Stimulated activated CD4-positive, alpha-beta T cell treated with anti-CD3 and anti-CD28 coated beads, TNF-alpha, amount 100 ng/mL, for 48 hours (primary cell): ENCODE data around the gene ERH.

Source experiments
- DNase-seq, 3 donors: peaks; one replicate each; pipeline ENCODE4 v3.0.0-alpha.2; 2020; ENCODE audit warnings: low read depth in 3 of 3

ERH gene

DNA sequence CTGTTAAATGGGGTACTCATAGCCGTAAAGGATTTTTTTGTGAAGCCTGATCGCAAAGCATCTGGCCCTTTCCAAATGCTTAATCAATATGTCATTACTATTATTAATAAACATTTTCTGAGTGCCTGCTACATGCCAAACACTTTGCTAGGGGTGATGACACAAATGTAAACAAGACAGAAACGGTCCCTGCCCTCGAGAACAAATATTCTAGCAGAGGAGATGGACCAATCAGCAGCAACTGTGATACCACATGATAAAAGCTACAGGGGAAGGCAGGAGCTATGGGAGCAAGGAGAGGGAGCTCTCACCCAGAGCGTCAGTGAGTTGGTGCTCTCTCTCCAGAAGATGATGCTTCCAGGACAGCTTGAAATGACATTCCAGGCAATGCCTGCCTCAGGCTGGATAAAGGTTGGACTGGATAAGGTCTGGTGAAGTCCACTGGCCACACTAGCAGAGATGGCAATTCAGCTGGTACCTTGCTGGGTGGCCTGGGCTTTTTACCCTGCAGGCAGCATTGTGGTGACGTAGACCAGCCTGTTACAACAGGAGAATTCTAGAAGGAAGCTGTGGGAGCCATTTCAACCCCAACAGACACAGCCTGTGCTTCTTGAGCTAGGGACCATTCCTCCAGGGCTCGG is 41.1 kb downstream of the ERH start:
- no peak for DNase-seq

DNA sequence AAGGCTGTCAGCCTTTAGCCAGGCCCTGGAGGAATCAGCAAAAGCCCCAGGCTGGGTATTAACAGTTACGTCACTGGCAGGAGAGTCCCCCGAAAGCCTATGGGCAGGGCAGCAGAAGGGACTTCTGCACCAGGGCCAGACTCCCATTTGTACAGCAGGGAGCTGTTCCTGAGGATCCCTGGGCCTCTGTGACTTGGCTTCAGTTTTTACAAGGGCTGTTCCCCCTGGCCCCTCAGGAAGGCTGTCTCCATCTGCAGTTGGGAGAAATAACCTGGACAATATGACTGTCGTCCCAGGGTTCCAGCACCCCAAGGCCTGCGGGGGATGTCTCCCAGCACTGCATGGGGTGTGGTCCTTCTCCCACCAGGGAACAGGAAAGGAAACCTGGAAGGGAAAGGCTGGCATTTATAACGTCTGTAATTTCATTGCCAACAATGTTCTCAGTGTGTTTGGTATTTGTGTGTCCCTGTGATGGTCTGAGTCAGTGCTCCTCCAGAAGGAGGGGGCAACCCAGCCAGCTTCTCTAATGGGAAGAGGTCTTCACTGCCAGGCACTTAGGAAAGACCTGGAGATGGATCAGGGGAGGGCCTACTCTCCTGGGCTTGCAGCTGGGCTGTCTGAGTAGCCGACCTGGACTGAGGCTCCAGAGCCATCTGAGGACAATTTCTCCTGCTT is 42.4 kb downstream of the ERH start:
- DNase-seq = no peak

DNA sequence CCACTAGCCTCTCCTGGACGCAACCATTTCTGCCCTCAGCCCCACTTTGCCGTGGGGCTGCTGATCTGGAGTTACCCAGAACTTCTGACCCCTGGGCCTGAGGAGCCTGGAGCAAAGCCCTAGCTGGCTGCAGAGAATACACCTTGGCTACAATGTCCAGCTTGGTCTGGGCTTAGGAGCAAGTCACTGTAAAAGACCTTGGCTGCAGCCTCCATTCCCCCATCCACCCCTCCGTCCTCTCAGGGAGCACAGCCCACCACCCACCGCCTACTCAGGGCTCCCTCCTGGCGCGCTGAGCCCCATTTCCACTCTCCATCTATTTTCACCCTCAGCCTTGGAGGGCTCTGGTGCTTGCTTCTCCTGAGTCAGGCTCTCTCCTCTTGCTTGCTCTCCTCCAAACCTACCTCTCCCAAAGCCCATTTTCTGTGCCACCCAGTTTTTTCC is 42.9 kb downstream of the ERH start:
- no peak for DNase-seq

DNA sequence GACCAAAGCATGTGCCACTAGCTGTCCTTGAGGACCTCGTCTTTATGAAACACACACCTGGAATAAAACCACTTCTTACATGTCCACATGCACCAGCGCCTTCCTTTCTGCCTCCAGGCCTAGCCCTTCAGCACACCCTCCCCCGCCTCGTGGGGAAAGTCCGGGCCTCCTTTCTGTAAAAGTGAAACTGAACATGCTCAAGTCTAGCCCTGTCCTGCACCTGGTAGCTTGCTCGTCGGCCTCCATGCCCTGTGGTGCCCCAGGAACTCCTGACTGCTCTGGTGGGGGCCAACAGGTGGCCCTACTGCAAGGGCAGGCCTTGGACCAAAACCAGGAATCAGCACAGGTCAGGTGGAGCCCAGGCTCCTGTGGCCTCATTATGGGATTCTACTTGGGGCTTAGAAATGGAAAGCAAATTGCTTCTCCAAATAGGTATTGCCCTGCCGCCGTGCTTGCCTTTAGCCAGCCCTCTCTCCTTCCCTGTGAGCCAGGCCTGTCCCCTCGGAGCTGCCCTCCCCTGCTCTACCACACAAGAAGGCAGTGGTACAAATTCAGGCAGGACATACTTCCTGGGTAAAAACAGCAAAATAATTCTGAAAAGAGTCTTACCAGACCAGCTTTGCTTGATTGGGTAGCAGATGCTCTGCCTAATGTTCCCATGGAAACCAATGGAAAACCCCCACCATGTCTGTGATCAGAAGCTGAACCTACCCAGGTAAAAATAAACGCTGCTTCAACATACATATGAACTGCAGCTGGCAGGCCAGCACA is 43.5 kb downstream of the ERH start:
- peak; percentile 44 to 62 (median 60) for DNase-seq

DNA sequence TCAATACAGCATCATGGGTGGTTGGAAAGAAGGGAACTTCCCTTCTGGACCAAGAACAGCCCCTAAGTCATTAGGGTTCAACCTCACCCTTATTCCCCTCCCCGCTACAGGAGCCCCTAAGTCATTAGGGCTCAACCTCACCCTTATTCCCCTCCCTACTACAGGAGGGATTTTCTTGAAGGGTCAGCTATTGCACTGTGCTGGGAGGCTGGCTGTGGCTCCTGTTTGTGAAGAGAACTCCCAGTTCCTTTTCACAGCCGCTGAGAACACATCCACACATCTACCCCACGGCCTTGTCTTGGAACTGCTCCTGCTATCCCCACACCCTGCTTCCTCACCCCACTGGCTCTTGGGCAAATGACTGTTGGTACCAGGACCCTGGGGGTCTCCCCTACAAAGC is 44.9 kb downstream of the ERH start:
- no peak for DNase-seq

DNA sequence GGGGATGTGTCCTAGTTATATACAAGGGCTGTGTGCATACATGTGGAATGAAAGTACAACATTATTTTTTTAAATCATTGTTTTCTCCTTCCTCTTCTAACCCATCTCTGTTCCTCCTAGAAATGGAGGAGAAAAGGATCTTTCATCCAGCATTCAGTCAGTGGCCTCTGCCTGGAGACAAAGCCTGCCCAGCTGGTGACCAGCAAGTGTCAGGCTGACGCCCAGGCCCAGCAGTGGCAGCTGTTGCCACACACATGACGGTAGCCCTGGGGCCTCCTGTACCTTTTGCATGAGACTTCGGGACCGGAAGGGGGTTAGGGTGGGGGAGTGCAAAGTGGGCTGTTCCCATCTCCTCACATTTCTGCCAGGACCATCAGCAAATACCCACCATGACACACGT is 46.2 kb downstream of the ERH start:
- DNase-seq = no peak

DNA sequence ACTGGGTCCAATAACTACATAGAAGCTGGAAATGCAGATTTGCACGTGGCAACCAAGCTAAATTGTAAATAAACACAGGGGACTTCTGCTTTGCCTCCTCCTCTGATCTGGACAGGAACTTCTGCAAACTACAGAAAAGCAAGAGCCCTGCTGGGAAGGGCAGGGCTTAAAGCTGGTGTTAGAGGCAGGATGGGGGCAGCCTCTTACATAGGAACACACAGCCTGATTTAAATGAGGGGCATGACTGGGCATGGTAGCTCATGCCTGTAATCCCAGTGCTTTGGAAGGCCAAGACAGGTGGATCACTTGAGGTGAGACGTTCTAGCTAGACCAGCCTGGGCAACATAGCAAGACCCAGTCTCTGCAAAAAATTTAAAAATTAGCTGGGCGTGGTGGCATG is 46.7 kb downstream of the ERH start:
- DNase-seq = no peak

DNA sequence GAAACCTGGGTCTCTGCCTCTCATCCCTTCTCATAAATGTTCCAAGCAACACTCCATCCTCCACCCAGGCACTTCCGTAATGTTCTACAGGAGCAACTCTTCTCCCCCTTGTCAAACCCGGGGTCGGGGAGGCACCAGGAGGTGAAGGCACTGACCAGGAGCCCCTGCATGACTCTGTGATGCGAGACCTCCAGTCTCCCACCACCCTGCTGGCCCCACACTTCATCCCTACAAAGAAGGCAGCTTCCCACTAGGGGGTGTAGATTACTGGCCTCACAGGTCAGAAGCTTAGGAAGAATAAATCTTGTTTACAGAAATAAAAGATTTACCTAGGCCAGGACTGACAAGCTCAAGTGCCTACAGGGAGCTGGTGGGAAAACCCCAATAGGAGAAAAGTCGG is 47.2 kb downstream of the ERH start:
- no peak for DNase-seq

DNA sequence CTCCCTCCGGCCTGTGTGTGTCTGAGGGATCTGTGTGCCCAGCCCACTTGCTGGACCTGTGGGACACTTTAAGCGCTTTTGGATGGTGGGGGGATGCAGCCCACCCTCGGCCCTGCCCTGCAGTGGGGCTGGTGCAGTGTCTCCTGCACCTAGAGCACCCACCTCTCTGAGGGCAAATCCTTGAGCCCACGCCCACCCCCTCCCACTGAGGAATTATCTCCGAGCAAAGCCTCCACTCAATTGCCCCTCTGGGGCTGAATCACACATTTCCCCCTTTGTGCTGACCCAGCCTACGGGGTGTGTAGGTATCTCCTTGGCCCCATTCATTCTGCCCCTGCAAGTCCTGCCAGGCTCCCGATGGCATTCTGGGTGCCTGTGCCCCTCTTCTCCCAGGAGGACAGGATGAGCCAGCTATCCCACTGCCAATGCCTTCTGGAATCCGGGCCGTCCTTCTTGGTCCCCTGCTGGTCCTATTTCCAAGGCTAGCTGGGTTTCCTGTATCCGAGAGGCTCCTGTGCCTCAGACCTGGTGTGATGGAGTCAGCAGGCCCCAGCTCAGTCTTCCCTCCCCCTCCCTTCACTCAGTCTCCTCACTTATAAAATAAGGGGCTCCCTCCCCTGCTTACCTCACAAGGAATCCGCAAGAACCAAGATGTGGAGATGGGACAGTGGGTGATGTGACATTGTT is 48.9 kb downstream of the ERH start:
- DNase-seq = no peak

DNA sequence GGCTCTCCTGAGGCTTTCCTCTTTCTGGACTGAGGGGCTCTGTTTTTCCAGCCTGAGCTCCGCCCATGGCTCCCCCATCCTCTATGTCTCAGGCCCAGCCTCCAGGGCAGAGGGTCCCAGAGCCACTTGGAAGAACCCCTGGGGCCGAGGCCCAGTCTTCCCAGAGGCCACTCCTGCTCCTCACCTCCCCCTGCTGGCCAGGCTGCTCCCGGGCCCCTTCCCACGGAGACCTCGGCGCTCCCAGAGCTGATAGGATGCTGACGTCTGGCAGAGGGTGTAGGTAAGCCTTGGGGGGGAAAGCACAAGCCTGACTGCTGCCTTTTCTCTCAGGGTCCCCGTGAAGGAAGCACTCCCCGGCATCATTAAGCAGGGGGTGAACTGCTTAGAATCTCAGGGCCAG is 51.4 kb downstream of the ERH start:
- no peak for DNase-seq

DNA sequence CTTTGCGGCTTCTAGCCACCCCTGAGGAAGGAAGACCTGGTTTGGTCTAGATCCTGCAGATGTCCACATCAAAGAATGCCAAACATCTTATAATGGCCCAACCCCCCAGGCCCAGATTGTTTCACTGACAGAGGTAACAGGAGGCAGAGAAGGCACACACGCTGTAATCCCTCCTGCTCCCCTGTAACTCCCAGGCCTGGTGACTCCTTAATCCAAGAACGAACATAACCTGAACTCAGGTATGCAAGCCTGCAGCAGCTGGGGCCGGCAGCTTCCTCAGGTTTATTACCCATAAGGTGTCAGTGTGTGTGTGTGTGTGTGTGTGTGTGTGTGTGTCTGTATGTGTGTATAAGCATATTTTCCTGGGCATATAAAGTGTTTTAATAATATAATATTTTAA is 52.7 kb downstream of the ERH start:
- DNase-seq = no peak

DNA sequence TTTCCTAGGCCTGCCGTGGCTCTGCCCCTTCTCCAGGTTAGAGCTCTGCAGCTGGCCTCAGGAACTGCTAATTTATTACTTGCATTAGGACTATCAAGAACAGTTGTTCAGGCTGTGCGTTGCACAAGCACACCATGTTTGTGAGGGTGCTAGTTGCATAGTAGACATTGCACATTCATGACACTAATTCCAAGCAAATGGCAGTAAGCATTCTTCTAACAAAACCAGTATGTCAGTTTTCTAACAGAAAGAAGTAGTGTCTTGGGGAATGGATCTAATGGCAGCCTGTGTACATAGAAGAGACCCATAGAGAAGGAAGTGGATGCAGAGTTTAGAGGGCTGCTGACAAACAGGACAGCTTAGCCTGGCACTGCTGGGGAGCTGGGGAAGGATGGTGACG is 53.9 kb downstream of the ERH start:
- no peak for DNase-seq

DNA sequence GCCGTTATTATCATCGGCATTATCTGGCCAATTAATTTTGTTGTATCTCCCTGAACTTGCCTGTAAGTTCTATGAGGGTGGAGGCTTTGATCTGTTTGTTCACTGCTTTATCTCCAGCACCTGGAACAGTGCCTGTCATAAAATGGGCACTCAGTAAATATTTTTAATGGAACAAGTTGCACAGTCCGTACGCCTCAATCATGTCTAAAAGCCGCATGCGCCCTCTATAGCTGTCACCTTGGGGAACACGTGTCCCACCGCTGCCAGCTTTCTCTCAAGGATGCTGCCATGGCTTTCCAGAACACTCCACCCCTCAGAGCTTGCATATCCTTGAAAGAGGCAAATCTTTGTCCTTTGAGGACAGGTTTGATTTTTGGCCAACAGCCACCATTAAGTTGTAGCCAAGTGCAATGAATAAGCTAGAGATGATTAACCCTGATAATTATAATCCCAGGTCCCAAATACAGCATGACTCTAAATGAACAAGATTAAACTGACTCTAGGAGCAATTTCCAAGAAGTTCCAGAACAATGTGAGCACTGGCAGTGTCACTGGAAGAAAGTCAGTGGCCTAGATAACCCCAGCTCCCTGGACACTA is 55.1 kb downstream of the ERH start:
- no peak for DNase-seq

DNA sequence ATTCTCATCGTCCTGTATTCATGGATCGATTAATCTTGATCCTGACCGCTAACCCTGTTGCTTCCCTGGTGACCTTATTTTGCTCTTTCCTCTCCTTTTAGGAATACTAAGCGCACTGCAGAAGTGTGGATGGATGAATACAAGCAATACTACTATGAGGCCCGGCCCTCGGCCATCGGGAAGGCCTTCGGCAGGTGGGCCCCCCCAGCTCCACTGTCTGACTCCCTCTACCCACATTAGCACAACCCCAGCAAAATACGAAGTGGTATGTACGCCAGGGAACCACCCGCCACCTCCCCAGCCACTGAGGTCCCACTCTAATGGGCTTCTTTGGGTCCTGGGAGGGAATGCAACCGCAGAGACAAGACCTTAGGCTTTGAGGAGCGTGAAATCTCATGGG is 58.7 kb downstream of the ERH start:
- DNase-seq = no peak

DNA sequence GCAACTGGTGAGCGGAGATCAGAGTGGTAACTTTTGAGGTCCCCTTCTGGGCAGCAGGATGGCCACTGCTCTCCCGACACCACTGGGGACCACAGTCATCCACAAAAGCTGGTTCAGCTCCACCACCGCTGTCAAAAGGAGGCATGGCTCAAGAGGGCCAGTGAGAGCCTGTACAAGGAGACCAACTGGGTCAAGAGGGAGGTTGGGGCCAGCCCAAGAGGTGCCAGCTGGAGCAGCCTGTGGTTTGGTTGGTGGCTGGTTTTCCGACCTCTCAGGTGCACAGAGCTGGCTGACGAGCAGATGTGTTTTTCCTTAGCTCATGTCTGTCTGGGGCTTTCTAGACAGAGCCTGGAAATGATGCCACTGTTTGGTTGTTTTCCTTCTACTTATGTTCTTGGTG is 60.1 kb downstream of the ERH start:
- DNase-seq = no peak

DNA sequence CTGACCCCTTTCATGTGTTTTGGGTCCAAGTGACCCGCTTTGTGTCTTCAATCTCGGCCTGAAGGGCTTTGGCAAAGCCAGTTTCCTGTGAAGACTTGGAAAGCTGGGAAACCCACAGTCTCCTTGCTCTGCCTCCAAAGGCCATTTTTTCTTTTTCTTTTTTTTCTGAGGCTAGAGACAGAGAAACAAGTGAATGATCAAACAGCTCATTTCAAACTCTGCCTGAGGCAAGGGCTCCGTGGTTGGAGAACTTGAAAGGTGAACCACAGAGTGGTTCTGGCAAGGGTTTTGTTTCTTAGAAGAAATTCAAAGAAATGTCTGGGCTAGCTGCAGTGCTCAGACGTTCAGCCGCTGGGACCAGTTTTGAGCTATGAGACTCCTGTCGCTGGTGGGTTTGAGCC is 62.7 kb downstream of the ERH start:
- DNase-seq = no peak

DNA sequence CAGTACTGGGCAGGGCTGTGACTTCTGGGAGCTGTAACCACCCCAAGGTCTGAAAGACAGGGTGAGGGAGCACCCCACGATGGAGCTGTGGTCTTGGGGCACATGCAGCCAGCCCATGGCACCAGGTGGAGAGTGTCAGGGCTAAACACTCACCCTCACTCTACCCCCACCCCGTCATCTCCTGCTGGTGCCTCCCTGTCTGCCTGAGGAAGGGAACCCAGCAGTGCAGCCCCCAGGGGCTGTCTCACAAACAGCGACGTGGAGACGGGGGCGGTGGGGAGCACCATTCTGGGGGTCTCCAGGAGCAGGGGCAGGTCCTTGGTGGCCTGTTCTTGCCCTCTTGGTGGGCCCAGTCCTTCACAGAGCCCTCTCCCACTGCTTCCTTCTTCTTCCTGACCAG is 63.5 kb downstream of the ERH start:
- no peak for DNase-seq

DNA sequence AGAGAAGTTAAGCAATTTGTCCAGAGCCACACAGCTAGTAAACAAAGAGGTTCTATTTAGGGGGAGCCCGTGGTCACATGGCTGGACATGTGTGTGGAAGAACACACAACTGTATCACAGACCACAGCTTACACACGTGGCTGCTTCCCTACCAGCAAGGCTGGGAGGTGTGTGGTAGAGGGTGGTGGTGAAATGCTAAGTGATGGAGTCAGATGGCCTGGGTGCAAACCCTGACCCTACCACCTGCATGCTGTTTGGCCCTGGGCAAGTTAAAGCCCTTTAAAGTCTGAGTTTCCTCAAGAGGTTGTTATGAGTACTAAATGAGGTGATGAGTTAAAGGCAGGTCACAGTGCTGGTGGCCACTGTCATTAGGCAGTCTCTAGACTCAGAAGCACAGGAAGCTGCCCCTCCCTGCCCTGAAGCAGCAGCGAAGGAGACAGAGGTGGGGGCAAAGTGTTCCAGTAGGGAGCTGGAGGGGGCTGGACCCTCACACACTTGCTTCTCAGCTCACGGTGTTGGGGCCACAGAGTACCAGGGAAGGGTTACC is 64.2 kb downstream of the ERH start:
- DNase-seq = no peak

DNA sequence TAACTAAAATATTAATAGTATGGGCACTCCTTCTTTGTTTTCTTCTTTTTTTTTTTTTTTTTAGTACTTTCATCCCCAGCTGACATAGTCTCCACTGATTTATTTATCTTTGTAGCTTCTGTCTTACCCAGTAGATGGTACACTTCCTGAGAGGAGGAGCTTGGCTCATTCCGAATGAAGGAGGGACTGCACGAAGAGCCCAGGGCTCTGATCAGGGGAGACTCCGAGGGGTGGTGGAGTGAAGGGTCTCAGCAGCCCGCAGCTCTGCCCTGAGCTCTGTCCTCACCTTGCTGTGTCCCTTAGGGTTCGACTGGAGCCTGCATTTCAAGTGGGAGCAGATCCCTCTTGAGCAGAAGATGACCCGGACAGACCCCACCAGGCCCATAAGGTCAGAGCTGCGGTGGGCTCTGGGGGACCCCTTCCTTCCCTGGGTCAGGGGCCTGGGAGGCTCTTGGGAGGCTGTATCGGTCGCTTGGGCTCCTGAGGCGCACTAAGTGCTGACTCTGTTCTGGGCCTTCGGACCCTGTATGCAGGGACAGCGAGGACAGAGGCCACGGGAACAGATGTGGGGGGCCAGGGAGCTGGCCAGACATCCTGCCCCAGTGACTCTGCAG is 65.2 kb downstream of the ERH start:
- DNase-seq = no peak

DNA sequence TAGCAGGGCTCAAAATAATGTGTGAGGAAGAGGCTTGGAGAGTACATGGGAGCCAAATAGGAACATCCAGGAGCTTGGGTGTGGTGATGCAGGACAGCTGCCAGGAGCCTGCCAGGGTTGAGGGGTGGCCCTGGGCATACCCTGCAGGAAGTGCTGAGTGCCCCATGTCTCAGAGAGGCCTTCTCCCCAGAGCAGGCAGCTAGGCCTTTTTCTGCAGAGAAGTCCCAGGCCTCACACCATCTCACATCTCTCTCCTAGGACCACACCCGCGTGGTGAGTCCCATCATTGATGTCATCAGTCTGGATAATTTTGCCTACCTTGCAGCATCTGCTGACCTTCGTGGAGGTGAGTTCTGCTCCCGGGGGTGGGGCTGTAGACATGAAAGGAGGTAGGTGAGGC is 66.9 kb downstream of the ERH start:
- no peak for DNase-seq
